H9 (cell line): ENCODE data around the gene TRIM2. TPM values are rescaled to one million over a fixed set of nuclear protein-coding genes. Genes with fewer than 3 reads are reported as not detected.

ENCODE experiments used
- DNase-seq: peaks from one replicate; pipeline ENCODE4 v3.0.0-alpha.2; 2017
- H2AFZ ChIP-seq: one replicate; pipeline ENCODE4 v1.6.1; 2013; ENCODE audit warnings: mild to moderate bottlenecking, low read length, control low read depth, moderate library complexity
- H2AK5ac ChIP-seq: 2 replicates; pipeline ENCODE4 v1.6.1; 2013; ENCODE audit warnings: low read length, control low read depth, mixed read lengths; ENCODE audit not compliant: insufficient read length
- H2BK120ac ChIP-seq: one replicate; pipeline ENCODE4 v1.6.1; 2013; ENCODE audit warnings: low read depth, mild to moderate bottlenecking, low read length, control low read depth, inconsistent platforms; ENCODE audit not compliant: poor library complexity, severe bottlenecking
- H2BK12ac ChIP-seq: 2 replicates; pipeline ENCODE4 v1.6.1; 2013; ENCODE audit warnings: low read length, control low read depth, mixed read lengths, low read depth; ENCODE audit not compliant: insufficient read length
- H2BK15ac ChIP-seq: 2 replicates; pipeline ENCODE4 v1.6.1; 2013; ENCODE audit warnings: low read depth, low read length, control low read depth
- H2BK20ac ChIP-seq: one replicate; pipeline ENCODE4 v1.6.1; 2013; ENCODE audit warnings: low read depth, mild to moderate bottlenecking, low read length, control low read depth, inconsistent platforms; ENCODE audit not compliant: poor library complexity, severe bottlenecking
- H2BK5ac ChIP-seq: 2 replicates; pipeline ENCODE4 v1.6.1; 2013; ENCODE audit warnings: low read length, control low read depth, mixed read lengths; ENCODE audit not compliant: insufficient read length
- H3K14ac ChIP-seq: 2 replicates; pipeline ENCODE4 v1.6.1; 2013; ENCODE audit warnings: low read length, control low read depth; ENCODE audit not compliant: insufficient read depth
- H3K18ac ChIP-seq: 2 replicates; pipeline ENCODE4 v1.6.1; 2013; ENCODE audit warnings: low read depth, mild to moderate bottlenecking, mixed read lengths, low read length, control low read depth; ENCODE audit not compliant: insufficient read length
- H3K23ac ChIP-seq: 2 replicates; pipeline ENCODE4 v1.6.1; 2013; ENCODE audit warnings: low read length, control low read depth, mixed read lengths, low read depth; ENCODE audit not compliant: insufficient read length
- H3K23me2 ChIP-seq: 2 replicates; pipeline ENCODE4 v1.6.1; 2013; ENCODE audit warnings: low read depth, mild to moderate bottlenecking, mixed read lengths, low read length, control low read depth; ENCODE audit not compliant: insufficient read length, poor library complexity, severe bottlenecking
- H3K27ac ChIP-seq: 2 replicates; pipeline ENCODE4 v1.5.1; 2013; ENCODE audit warnings: low read length, control low read depth, mixed read lengths, low read depth; ENCODE audit not compliant: insufficient read length
- H3K27me3 ChIP-seq: 2 replicates; pipeline ENCODE4 v1.6.1; 2013; ENCODE audit warnings: low read length, control low read depth, inconsistent platforms; ENCODE audit not compliant: insufficient read depth
- H3K4ac ChIP-seq: 2 replicates; pipeline ENCODE4 v1.6.1; 2013; ENCODE audit warnings: low read depth, mild to moderate bottlenecking, control low read depth, inconsistent platforms, low read length, moderate library complexity
- H3K4me1 ChIP-seq: 2 replicates; pipeline ENCODE4 v1.6.1; 2013; ENCODE audit warnings: low read length, control low read depth, inconsistent platforms; ENCODE audit not compliant: insufficient read depth
- H3K4me2 ChIP-seq: 2 replicates; pipeline ENCODE4 v1.6.1; 2013; ENCODE audit warnings: low read length, control low read depth, mixed read lengths; ENCODE audit not compliant: insufficient read length, insufficient read depth
- H3K56ac ChIP-seq: 2 replicates; pipeline ENCODE4 v1.6.1; 2013; ENCODE audit warnings: low read depth, mild to moderate bottlenecking, mixed read lengths, low read length, control low read depth; ENCODE audit not compliant: insufficient read length
- H3K79me1 ChIP-seq: 2 replicates; pipeline ENCODE4 v1.6.1; 2013; ENCODE audit warnings: low read depth, mild to moderate bottlenecking, moderate library complexity, low read length, control low read depth, inconsistent platforms; ENCODE audit not compliant: insufficient read depth, poor library complexity, severe bottlenecking
- H3K79me2 ChIP-seq: 2 replicates; pipeline ENCODE4 v1.6.1; 2013; ENCODE audit warnings: low read length, control low read depth, inconsistent platforms; ENCODE audit not compliant: insufficient read depth
- H3K9ac ChIP-seq: 2 replicates; pipeline ENCODE4 v1.6.1; 2013; ENCODE audit warnings: low read length, control low read depth, mixed read lengths; ENCODE audit not compliant: insufficient read length; ENCODE audit errors: extremely low read depth
- H3K9me3 ChIP-seq: one replicate; pipeline ENCODE4 v1.6.1; 2013; ENCODE audit warnings: low read depth, low read length, inconsistent platforms; ENCODE audit not compliant: control insufficient read depth
- H3T11ph ChIP-seq: one replicate; pipeline ENCODE4 v1.6.1; 2013; ENCODE audit warnings: mild to moderate bottlenecking, low read length, control low read depth, inconsistent platforms
- H4K20me1 ChIP-seq: one replicate; pipeline ENCODE4 v1.6.1; 2013; ENCODE audit not compliant: control insufficient read depth, insufficient read length, insufficient read depth
- H4K5ac ChIP-seq: 2 replicates; pipeline ENCODE4 v1.6.1; 2013; ENCODE audit warnings: low read depth, mild to moderate bottlenecking, mixed read lengths, low read length, control low read depth; ENCODE audit not compliant: insufficient read length
- H4K8ac ChIP-seq: replicated peaks from 2 replicates; pipeline ENCODE4 v1.6.1; 2013; ENCODE audit warnings: low read length, control low read depth, mixed read lengths, low read depth; ENCODE audit not compliant: insufficient read length
- H4K91ac ChIP-seq: 2 replicates; pipeline ENCODE4 v1.6.1; 2013; ENCODE audit warnings: low read depth, mild to moderate bottlenecking, moderate library complexity, mixed read lengths, low read length, control low read depth; ENCODE audit not compliant: insufficient read length
- H3K27ac Mint-ChIP-seq, 3 experiments: 2 replicates in 2 of 3; 3 replicates in 1 of 3; pipeline ENCODE4 v1.8.0; 2020 to 2021; ENCODE audit warnings: mixed read lengths in 3 of 3, mild to moderate bottlenecking in 1 of 3, moderate library complexity in 1 of 3
- H3K27me3 Mint-ChIP-seq: 2 replicates; pipeline ENCODE4 v1.8.0; 2021; ENCODE audit warnings: low read depth, mild to moderate bottlenecking, moderate library complexity, mixed read lengths
- H3K36me3 Mint-ChIP-seq, 3 experiments: 2 replicates in 2 of 3; 3 replicates in 1 of 3; pipeline ENCODE4 v1.8.0; 2020 to 2021; ENCODE audit warnings: low read depth in 3 of 3, mixed read lengths in 3 of 3; ENCODE audit not compliant: insufficient read depth in 1 of 3
- H3K4me1 Mint-ChIP-seq, 2 experiments: 2 replicates each; pipeline ENCODE4 v1.8.0; 2020; ENCODE audit warnings: mixed read lengths in 2 of 2
- H3K4me3 Mint-ChIP-seq, 2 experiments: 2 replicates in 1 of 2; 3 replicates in 1 of 2; pipeline ENCODE4 v1.8.0; 2020 to 2021; ENCODE audit warnings: mild to moderate bottlenecking in 2 of 2, mixed read lengths in 2 of 2, moderate library complexity in 1 of 2
- H3K9me3 Mint-ChIP-seq, 2 experiments: 2 replicates in 1 of 2; 3 replicates in 1 of 2; pipeline ENCODE4 v1.8.0; 2020; ENCODE audit warnings: mild to moderate bottlenecking in 2 of 2, mixed read lengths in 2 of 2, moderate library complexity in 1 of 2
- CTCF ChIP-seq: fragments of 200-600 bp; sonication (generic); conservative IDR thresholded peaks from 3 replicates; pipeline ENCODE4 v1.8.0; 2021; ENCODE audit warnings: antibody characterized with exemption, mild to moderate bottlenecking
- WGBS: extraction: QIAGEN DNeasy Blood & Tissue Kit; methylation state at CpG from one replicate; pipeline ENCODE4 v1.1.7; 2013; ENCODE audit warnings: missing lambda C conversion rate, low lambda C conversion rate, mixed read lengths; ENCODE audit not compliant: insufficient read length; ENCODE audit errors: extremely low coverage; 5-methylcytosine and 5-hydroxymethylcytosine counted together
- total RNA-seq: library from RNA; stranded (reverse); gene quantifications from 2 replicates; pipeline ENCODE4 v1.2.1, GENCODE V29; 2021

TRIM2 gene
- total RNA-seq, 1 experiment from 2014 or later: 28.9 TPM

GRCh38 chr4:153166716-153167501 is 37.3 kb upstream of the TRIM2 start:
- no peak for TF ChIP-seq CTCF
- no peak overlapping the region for H3K18ac ChIP-seq
- H4K8ac ChIP-seq: no peak overlapping the region
- no peak overlapping the region for H3K27ac Mint-ChIP-seq
- H2BK20ac ChIP-seq: no peak overlapping the region
- no peak overlapping the region for H2BK120ac ChIP-seq
- H3K23ac ChIP-seq: no peak overlapping the region
- H3K9ac ChIP-seq: no peak overlapping the region
- no peak overlapping the region for H2BK15ac ChIP-seq
- no peaks in the 10 kb centered on the region for H3K9me3 ChIP-seq
- no peaks in the 10 kb centered on the region for H4K20me1 ChIP-seq
- H3K4ac ChIP-seq: no peak overlapping the region
- H3T11ph ChIP-seq: no peak overlapping the region
- H3K4me3 Mint-ChIP-seq: no peak overlapping the region
- no peak overlapping the region for H2AFZ ChIP-seq
- WGBS: no CpG with 5 or more reads among the region's 5 CpGs
- no peak overlapping the region for H3K27ac ChIP-seq
- no peak overlapping the region for H3K56ac ChIP-seq
- no peaks in the 10 kb centered on the region for H3K4me1 ChIP-seq
- no peaks in the 10 kb centered on the region for H3K23me2 ChIP-seq
- no peak overlapping the region for H4K5ac ChIP-seq
- H3K14ac ChIP-seq: no peak overlapping the region
- H3K27me3 Mint-ChIP-seq: peaks cover 8% of the 10 kb centered on the region; the same call in 1 of the 2 replicates
- no peaks in the 10 kb centered on the region for H3K27me3 ChIP-seq
- H2BK5ac ChIP-seq: no peak overlapping the region
- H3K36me3 Mint-ChIP-seq: peaks cover 0 to 6% (median 0%) of the 10 kb centered on the region in 3 experiments; a peak in 3 of 7 replicates
- no peak overlapping the region for H2BK12ac ChIP-seq
- H3K79me2 ChIP-seq: no peaks in the 10 kb centered on the region
- H2AK5ac ChIP-seq: no peak overlapping the region
- H4K91ac ChIP-seq: no peak overlapping the region
- peaks cover 0 to 2% of the 10 kb centered on the region in 2 experiments; a peak in 1 of 4 replicates for H3K4me1 Mint-ChIP-seq
- H3K4me2 ChIP-seq: no peak overlapping the region
- H3K79me1 ChIP-seq: no peaks in the 10 kb centered on the region
- peaks cover 6 to 8% of the 10 kb centered on the region in 2 experiments for H3K9me3 Mint-ChIP-seq
- no peak for DNase-seq
